SJSA1 (cell line): ENCODE data around the gene PLPPR2. TPM values are rescaled to one million over a fixed set of nuclear protein-coding genes. Genes with fewer than 3 reads are reported as not detected.
"Not testable (repeated sequence)": the region's sequence is repeated elsewhere in the genome, so short reads cannot be mapped to it uniquely, and the experiment has no call there.

Experiments
- DNase-seq, 2 experiments: peaks; one replicate each; pipeline ENCODE4 v3.0.0-alpha.2; 2015 to 2020; ENCODE audit warnings: low spot score in 2 of 2, low read depth in 1 of 2
- H3K27ac ChIP-seq: fragments of 250-450 bp; sonication (Bioruptor Pico); 2 replicates; pipeline ENCODE4 v1.5.1; 2020; ENCODE audit warnings: mild to moderate bottlenecking, moderate library complexity
- H3K27me3 ChIP-seq: fragments of 250-450 bp; sonication (Bioruptor Pico); replicated peaks from 2 replicates; pipeline ENCODE4 v1.5.1; 2020; ENCODE audit warnings: mild to moderate bottlenecking, moderate library complexity
- H3K36me3 ChIP-seq: fragments of 250-450 bp; sonication (Bioruptor Pico); 2 replicates; pipeline ENCODE4 v1.5.1; 2020; ENCODE audit warnings: mild to moderate bottlenecking
- H3K4me1 ChIP-seq: fragments of 250-450 bp; sonication (Bioruptor Pico); replicated peaks from 2 replicates; pipeline ENCODE4 v1.6.1; 2021; ENCODE audit warnings: mild to moderate bottlenecking
- H3K4me3 ChIP-seq: fragments of 250-450 bp; sonication (Bioruptor Pico); 2 replicates; pipeline ENCODE4 v1.5.1; 2020; ENCODE audit warnings: mild to moderate bottlenecking
- H3K9me3 ChIP-seq: fragments of 250-450 bp; sonication (Bioruptor Pico); replicated peaks from 2 replicates; pipeline ENCODE4 v1.5.1; 2020; ENCODE audit warnings: mild to moderate bottlenecking
- total RNA-seq: library from RNA; depleted of rRNA; stranded (reverse); fragments of >200 nt; shearing (Covaris generic); gene quantifications from 2 replicates; pipeline ENCODE4 v1.2.3, GENCODE V29; 2014; rRNA removed

PLPPR2 gene
- total RNA-seq, result 22.3 and 22.5 TPM in 2 replicates

- Histone ChIP-seq H3K4me1 (peaks cover 6% of the 10 kb centered on the region), H3K27ac (no peak within 1 kb of the TSS), H3K4me3 (peak within 1 kb of the TSS; percentile 51), H3K27me3 (no peaks in the 10 kb centered on the region), H3K9me3 (no peaks in the 10 kb centered on the region), H3K36me3 (peaks cover 4% of the 10 kb centered on the region; the same call in 1 of the 2 replicates)
- DNase-seq, result peak; percentile 80 to 92
These were observed at the start of gene PLPPR2 for GRCh38 chr19:11355160-11356073. TSS of gene PLPPR2 (plus strand) at chr19:11355432. CDS start at chr19:11357674, 2,242 bp downstream.

DNA sequence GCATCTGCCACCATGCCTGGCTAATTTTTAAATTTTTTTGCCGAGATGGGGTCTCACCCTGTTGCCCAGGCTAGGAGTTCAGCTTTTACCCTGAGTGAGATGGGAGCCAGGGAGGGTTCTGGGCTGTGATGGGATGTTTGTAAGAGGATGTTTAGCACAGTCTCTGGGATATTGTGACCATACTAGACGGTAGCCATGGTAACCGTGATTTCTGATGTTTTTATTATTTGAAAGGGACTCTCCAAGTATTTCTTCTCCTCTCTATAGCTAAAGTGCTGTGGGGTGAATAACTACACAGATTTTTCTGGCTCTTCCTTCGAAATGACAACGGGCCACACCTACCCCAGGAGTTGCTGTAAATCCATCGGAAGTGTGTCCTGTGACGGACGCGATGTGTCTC is 48.9 kb upstream of the PLPPR2 start:
- Histone ChIP-seq H3K9me3 (no peaks in the 10 kb centered on the region), H3K4me1 (no peaks in the 10 kb centered on the region), H3K27me3 (no peaks in the 10 kb centered on the region; the same call in 1 of the 2 replicates), H3K36me3 (no peaks in the 10 kb centered on the region), H3K27ac (no peak overlapping the region), H3K4me3 (no peak overlapping the region)
- DNase-seq, result no peak

GRCh38 chr19:11320278-11320995 is 34.8 kb upstream of the PLPPR2 start:
- H3K4me3 ChIP-seq, H3K9me3 ChIP-seq, H3K27me3 ChIP-seq, H3K27ac ChIP-seq, H3K36me3 ChIP-seq, DNase-seq: not testable (repeated sequence)
- H3K4me1 ChIP-seq, result peaks cover 37% of the 10 kb centered on the region

DNA sequence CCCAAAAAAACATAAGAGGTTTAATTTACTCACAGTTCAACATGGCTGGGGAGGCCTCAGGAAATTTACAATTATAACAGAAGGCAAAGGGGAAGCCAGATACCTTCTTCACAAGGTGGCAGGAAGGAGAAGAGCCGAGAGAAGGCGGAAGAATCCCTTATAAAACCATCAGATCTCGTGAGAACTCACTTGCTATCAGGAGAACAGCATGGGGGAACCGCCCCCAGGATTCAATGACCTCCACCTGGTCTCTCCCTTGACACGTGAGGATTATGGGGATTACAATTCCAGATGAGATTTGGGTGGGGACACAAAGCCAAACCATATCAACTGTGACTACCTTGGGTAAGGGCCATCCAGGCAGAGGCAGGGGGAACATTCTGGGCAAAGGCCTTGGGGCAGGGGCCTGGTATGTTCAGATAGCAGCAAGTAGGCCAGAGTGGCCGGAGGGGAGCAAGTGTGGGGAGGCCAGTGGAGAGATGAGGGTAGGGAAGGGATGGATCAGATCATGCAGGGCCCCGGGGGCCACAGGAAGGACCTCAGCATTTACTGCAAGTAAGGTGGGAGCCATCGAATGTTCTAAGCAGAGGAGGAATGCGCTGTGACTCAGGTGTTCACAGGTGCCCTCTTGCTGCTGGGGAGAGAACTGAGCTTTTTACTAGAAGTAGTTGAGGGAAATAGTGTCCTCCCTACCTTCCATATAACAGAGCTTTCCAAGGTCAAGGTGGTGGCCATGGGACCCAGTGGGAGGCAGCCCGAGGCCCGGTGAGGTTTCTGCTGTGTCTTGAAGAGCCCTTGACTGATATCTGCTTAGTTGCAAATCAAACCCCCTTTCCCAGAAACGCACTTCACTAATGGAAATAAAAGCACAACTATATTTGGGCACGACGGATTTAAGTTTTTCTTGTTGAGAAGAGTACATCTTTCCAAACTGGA is 33.8 kb upstream of the PLPPR2 start:
- DNase-seq, result no peak

DNA sequence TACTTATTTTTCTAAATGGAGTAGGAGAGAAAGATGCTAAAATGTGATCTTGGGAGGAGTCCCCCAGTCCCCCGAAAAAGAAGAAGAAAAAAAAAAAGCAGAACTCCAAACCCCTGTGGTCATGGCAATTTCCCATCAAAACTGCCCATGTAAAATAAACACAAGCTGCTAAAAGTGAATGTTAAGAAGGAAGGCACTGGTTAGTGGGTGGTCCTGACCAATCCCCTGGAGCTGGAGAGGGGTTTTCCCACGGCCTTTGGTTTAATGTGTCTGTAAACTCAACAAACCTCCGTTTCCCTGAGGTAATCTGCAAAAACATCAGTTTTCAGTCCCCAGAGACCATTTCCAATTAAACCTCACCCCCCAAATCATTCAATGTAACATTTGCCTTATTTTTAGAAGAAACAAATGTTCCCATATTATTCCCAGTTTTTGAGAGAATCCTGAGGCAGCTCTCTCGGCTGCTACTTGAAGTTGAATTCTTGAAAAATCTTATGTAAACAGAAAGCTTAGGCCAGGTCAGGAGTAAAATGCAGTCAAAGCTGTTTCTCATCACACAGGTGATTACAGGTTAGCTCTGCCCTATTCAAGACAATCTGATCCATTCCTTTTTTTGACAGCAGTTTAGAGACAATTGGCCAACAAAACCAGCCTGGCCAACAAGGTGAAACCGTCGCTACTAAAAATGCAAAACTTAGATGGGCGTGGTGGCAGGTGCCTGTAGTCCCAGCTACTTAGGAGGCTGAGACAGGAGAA is 32.8 kb upstream of the PLPPR2 start:
- no peaks in the 10 kb centered on the region; the same call in 1 of the 2 replicates for H3K27me3 ChIP-seq
- H3K9me3 ChIP-seq, result no peaks in the 10 kb centered on the region
- H3K36me3 ChIP-seq, result no peaks in the 10 kb centered on the region
- H3K4me3 ChIP-seq, result no peak overlapping the region
- H3K27ac ChIP-seq, result peak overlapping the region; percentile 5
- DNase-seq, result peak; percentile 81 to 87
- peaks cover 37% of the 10 kb centered on the region for H3K4me1 ChIP-seq

More for the DNA sequence above, 33.8 kb upstream of the PLPPR2 start:
- no peaks in the 10 kb centered on the region; the same call in 1 of the 2 replicates for H3K27me3 ChIP-seq
- H3K36me3 ChIP-seq, result no peaks in the 10 kb centered on the region
- no peak overlapping the region for H3K4me3 ChIP-seq
- peaks cover 37% of the 10 kb centered on the region for H3K4me1 ChIP-seq
- no peak overlapping the region; the same call in 1 of the 2 replicates for H3K27ac ChIP-seq
- no peaks in the 10 kb centered on the region for H3K9me3 ChIP-seq

DNA sequence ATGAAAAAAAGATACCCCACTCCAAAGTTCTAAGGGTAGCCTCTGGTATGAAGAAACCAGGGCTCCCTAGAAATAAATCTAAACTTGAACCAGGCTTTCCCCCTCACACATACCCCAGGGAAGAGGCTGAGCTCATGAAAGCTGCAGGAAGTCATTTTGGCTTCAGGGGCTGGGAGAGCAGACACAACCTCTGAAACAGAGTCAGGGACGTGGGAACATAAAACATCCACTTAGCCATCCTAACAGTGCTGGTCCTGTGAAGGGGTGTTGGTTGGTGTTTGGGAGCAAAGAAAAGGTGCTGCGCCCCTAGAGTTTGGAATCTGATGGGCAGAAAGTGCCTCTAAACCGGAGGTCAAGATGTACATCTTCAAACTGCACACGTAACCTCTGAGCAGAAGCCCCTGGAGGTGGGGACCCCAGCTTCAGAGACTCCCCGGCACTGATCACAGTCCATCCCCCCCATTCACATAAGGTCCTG is 31.6 kb upstream of the PLPPR2 start:
- Histone ChIP-seq H3K4me3 (no peak overlapping the region), H3K9me3 (no peaks in the 10 kb centered on the region), H3K4me1 (peaks cover 37% of the 10 kb centered on the region), H3K27me3 (no peaks in the 10 kb centered on the region; the same call in 1 of the 2 replicates), H3K36me3 (no peaks in the 10 kb centered on the region), H3K27ac (peak overlapping the region; percentile 21; the same call in 1 of the 2 replicates)
- no peak for DNase-seq

GRCh38 chr19:11324079-11324661 is 31.1 kb upstream of the PLPPR2 start:
- H3K4me1 ChIP-seq, result peaks cover 37% of the 10 kb centered on the region
- H3K27ac ChIP-seq, result peak overlapping the region; percentile 21; the same call in 1 of the 2 replicates
- DNase-seq, result peak; percentile 77 to 83
- H3K36me3 ChIP-seq, result no peaks in the 10 kb centered on the region
- no peak overlapping the region for H3K4me3 ChIP-seq
- no peaks in the 10 kb centered on the region; the same call in 1 of the 2 replicates for H3K27me3 ChIP-seq
- H3K9me3 ChIP-seq, result no peaks in the 10 kb centered on the region

- Histone ChIP-seq H3K27ac (no peak overlapping the region), H3K4me1 (peaks cover 37% of the 10 kb centered on the region), H3K9me3 (no peaks in the 10 kb centered on the region), H3K4me3 (no peak overlapping the region), H3K36me3 (no peaks in the 10 kb centered on the region), H3K27me3 (no peaks in the 10 kb centered on the region)
- DNase-seq, result no peak
These were observed 30.4 kb upstream of the PLPPR2 start for GRCh38 chr19:11324748-11325389.

DNA sequence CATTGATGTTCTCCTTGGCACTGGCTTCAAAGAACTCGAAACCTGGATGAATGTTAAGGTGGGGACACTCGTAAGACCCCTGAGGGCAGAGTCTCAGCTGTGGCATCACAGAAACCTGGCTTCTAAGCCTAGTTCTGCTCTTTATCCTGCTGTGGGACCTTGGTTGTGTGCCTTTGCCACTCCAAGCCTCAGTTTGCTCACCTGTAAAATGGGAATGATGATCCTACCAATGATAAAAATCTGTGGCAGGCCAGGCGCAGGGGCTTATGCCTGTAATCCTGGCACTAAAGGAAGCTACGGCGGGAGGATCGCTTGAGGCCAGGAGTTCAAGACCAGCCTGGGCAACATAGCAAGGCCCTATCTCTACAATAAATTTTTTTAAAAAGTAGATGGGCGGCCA is 29.7 kb upstream of the PLPPR2 start:
- Histone ChIP-seq H3K27me3 (no peaks in the 10 kb centered on the region), H3K36me3 (no peaks in the 10 kb centered on the region), H3K27ac (no peak overlapping the region), H3K4me3 (no peak overlapping the region), H3K9me3 (no peaks in the 10 kb centered on the region), H3K4me1 (peaks cover 37% of the 10 kb centered on the region)
- no peak for DNase-seq

- no peaks in the 10 kb centered on the region for H3K4me1 ChIP-seq
- no peak overlapping the region for H3K27ac ChIP-seq
- H3K4me3 ChIP-seq, result no peak overlapping the region
- H3K9me3 ChIP-seq, result no peaks in the 10 kb centered on the region
- no peak for DNase-seq
- no peaks in the 10 kb centered on the region for H3K36me3 ChIP-seq
- H3K27me3 ChIP-seq, result no peaks in the 10 kb centered on the region
These were observed 25.1 kb upstream of the PLPPR2 start for GRCh38 chr19:11330127-11330526.

DNA sequence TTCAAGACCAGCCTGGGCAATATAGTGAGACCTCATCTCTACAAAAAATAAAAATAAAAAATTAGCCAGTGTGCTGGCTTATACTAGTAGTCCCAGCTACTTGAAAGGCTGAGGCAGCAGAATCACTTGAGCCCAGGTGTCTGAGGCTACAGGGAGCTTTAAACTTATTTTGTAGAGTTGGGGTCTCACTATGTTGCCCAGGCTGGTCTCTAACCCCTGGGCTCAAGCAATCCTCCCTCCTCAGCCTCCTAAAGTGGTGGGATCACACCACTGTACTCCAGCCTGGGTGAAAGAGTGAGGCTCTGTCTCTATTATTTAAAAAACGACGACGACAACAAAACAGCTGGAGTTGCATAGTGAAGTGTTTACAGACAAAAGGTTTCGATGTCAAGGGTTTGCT is 23.7 kb upstream of the PLPPR2 start:
- DNase-seq, result no peak
- H3K27ac ChIP-seq, result no peak overlapping the region
- no peak overlapping the region for H3K4me3 ChIP-seq
- H3K9me3 ChIP-seq, result no peaks in the 10 kb centered on the region
- no peaks in the 10 kb centered on the region for H3K4me1 ChIP-seq
- no peaks in the 10 kb centered on the region for H3K27me3 ChIP-seq
- H3K36me3 ChIP-seq, result no peaks in the 10 kb centered on the region

DNA sequence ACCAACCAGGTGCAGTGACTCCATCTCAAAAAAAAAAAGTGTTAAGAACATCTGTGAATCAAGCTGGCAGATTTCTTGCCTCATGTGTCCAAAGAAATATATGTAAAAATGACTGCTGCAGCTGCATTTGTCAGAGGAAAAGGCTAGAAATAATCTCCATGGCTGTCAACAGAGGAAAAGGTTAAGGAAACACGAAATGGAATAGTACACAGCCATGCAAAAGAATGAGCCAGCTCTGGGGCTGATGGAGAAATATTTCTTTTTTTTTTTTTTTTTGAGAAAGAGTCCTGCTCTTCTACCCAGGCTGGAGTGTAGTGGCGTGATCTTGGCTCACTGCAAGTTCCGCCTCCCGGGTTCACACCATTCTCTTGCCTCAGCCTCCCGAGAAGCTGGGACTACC is 22.4 kb upstream of the PLPPR2 start:
- no peaks in the 10 kb centered on the region for H3K9me3 ChIP-seq
- H3K36me3 ChIP-seq, result no peaks in the 10 kb centered on the region
- H3K27me3 ChIP-seq, result no peaks in the 10 kb centered on the region
- H3K27ac ChIP-seq, result no peak overlapping the region
- no peaks in the 10 kb centered on the region for H3K4me1 ChIP-seq
- no peak overlapping the region for H3K4me3 ChIP-seq
- no peak for DNase-seq
